22Rv1 (cell line): ENCODE data around the gene GLRA3.

Source experiments
- H3K27ac ChIP-seq: fragments of 450-650 bp; 2 replicates; pipeline ENCODE4 v1.5.1; 2017
- ZFX ChIP-seq: fragments of 450-650 bp; IDR thresholded peaks from 2 replicates; pipeline ENCODE4 v1.6.1; 2017; ENCODE audit warnings: antibody characterized with exemption, borderline replicate concordance
- TF ChIP-seq, protein P1 (sequence below): fragments of 450-650 bp; IDR thresholded peaks from 2 replicates; pipeline ENCODE4 v1.5.1; 2017; ENCODE audit warnings: mild to moderate bottlenecking

GLRA3 gene

DNA sequence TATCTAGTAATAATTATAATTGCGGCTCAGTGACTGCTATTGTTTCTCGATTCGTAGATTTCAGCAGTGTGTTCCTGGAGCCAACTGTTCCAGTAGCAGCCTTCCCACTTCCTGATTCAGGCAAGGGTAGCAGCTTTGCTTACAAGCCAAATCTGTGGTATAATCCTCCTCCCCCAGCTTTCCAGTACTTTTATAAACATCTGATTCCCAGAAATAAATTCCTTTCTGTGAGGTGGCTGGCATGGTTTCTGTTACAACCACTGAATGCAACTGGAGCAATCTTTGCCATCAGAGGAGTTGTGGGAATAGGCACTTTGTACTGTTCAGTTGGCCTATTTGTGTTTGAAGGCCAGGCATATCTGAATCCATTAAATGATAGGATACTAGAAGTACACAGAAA lies 80.0 kb downstream of the GLRA3 start:
- H3K27ac ChIP-seq: no peak overlapping the region
- TF ChIP-seq, protein P1, sequence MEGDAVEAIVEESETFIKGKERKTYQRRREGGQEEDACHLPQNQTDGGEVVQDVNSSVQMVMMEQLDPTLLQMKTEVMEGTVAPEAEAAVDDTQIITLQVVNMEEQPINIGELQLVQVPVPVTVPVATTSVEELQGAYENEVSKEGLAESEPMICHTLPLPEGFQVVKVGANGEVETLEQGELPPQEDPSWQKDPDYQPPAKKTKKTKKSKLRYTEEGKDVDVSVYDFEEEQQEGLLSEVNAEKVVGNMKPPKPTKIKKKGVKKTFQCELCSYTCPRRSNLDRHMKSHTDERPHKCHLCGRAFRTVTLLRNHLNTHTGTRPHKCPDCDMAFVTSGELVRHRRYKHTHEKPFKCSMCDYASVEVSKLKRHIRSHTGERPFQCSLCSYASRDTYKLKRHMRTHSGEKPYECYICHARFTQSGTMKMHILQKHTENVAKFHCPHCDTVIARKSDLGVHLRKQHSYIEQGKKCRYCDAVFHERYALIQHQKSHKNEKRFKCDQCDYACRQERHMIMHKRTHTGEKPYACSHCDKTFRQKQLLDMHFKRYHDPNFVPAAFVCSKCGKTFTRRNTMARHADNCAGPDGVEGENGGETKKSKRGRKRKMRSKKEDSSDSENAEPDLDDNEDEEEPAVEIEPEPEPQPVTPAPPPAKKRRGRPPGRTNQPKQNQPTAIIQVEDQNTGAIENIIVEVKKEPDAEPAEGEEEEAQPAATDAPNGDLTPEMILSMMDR: no peak
- no peak for TF ChIP-seq ZFX

DNA sequence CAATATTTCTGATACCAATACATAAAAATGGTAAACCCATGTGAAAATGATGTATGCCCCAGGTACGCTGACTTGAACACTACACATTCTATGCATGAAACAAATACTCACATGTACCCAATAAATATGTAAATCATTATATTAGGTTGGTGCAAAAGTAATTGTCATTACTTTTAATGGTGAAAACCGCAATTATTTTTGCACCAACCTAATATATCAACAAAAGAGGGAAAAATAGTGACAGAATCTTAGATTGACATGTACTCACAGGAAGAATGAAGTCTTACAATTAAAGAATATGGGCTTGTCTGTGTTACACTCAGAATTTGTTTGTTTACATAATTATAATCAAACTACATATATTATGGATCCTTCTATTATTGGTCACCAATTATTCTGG lies 82.3 kb downstream of the GLRA3 start:
- no peak overlapping the region for H3K27ac ChIP-seq
- TF ChIP-seq, protein P1: no peak
- TF ChIP-seq ZFX: no peak

DNA sequence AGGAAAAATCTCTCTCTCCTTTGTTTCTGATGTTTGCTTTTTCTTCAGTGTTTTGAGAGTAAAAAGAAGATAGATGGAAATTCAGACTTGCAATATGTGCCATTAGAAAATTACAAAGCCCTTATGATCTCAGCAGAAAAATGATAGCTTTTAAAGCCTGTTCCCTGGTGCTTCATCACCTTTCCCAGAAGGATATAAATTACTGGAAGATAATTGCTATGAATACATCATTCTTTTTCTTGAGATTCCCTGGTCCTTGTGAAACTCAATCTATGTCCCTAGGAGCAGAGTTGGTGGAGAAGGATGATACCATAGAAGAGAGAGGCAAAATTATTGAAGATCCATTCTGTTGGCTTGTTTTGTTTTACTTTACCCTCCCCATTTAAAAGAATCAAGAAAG lies 86.5 kb downstream of the GLRA3 start:
- TF ChIP-seq, protein P1: no peak
- no peak overlapping the region for H3K27ac ChIP-seq

DNA sequence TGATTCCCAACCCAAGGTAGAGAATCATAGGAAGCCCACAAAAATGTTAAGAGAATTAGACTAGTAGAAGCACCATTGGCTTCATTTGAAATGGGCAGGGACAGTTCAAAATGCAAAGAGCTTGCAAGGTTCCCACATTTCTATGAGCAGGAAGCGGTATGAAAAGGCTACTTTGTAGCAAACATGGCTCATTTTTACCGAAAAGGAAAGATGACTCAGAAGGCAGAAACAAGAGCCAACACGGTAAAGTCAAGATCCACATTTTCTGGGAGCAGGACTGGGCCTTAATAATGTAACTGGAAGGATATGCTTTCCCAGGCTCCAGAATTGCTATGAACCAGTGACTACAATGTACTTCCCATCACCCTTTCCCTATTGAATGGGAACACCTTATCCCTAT lies 89.5 kb downstream of the GLRA3 start:
- no peak for TF ChIP-seq ZFX
- TF ChIP-seq, protein P1: no peak
- no peak overlapping the region for H3K27ac ChIP-seq

DNA sequence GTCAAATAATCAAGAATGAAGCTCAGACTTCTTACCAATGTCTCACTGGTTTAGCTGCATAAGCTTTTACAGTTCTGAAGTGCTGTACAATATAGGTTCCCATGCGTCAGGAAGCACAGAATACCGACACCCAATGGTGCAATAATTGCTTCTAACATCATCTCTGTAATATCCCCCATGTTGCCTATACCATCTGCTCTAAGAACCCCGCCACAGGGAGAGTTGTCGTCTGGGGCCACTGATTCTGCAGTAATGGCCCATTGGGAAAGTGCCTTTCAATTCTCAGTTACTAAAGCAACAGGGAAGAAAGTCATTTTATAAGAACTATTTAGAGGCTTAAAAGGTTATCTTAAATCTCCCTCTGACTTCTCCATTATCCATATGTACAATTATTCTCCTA lies 94.9 kb downstream of the GLRA3 start:
- H3K27ac ChIP-seq: no peak overlapping the region
- TF ChIP-seq, protein P1: no peak

DNA sequence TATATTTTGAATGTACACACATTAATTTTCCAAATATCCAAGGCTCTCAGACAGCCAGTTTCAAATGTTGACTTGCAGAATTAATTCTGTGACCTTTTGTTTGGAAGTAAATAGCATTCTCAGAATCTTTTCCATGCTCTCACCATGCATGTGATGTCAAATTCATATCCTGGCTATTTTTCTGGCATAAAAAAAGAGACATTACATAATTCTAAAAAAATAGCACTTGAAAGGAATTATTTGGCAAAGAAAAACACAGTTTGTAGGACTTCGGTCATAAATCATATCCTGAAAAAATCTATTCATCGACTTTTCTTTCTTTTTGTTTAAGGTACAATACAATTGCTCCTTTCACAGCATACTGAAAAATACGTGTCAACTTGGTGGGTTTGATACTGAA lies 111.2 kb downstream of the GLRA3 start:
- no peak for TF ChIP-seq ZFX
- H3K27ac ChIP-seq: no peak overlapping the region

DNA sequence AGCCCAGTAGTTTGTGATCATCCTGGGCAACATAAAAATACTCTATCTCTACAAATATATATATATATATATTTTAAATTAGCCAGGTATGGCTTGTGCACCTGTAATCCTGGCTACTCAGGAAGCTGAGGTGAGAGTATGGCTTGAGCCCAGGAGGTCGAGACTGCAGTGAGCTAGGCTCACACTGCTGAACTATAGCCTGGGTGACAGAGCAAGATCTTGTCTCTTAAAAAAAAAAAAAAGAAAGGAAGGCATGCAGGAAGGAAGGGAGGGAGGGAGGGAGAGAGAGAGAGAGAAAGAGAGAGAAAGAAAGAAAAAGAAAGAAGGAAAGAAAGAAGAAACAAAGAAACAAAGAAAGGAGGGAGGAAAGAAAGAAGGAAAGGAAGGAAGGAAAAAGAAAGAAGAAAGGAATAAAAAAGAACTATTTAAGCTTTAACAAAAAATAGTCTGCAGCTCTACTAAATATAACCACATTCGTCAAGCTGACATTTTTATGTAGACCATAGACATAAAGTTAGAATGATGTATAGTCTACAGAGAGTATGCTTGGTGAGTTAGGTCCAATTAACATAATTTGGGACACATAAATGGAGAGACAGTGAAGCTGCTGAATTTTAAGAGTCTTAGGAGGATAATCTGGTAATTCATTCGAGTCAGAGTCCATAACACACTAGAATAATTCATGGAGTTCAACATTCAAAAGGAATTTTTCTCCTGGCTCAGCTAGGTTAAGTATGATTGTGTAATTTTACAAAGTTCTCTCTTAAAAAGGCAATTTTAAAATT lies 111.9 kb downstream of the GLRA3 start:
- no peak overlapping the region for H3K27ac ChIP-seq
- TF ChIP-seq, protein P1: no peak
- no peak for TF ChIP-seq ZFX
